DOHH2 (cell line): ENCODE measurements around the gene TLX2.
A peak's percentile ranks its signal among the peaks of the same experiment; 100 is the strongest.

Experiments
- H3F3A ChIP-seq: fragments of 200-600 bp; sonication (generic), shearing (Covaris generic); 2 replicates; pipeline ENCODE4 v1.6.0; 2016; ENCODE audit warnings: antibody characterized with exemption, mild to moderate bottlenecking; ENCODE audit not compliant: control insufficient read depth, insufficient read depth
- H3K27ac ChIP-seq: fragments of 200-600 bp; sonication (generic); 2 replicates; pipeline ENCODE4 v1.5.1; 2014; ENCODE audit warnings: low read depth, mild to moderate bottlenecking, low read length, moderate library complexity
- H3K27me3 ChIP-seq: fragments of 200-600 bp; sonication (generic); 2 replicates; pipeline ENCODE4 v1.6.1; 2014; ENCODE audit warnings: mild to moderate bottlenecking, low read length, mixed read lengths; ENCODE audit not compliant: control insufficient read depth
- H3K36me3 ChIP-seq: fragments of 200-600 bp; sonication (generic); 2 replicates; pipeline ENCODE4 v1.6.1; 2014; ENCODE audit warnings: mild to moderate bottlenecking, low read length, moderate library complexity, mixed read lengths; ENCODE audit not compliant: control insufficient read depth
- H3K4me1 ChIP-seq: fragments of 200-600 bp; sonication (generic); 2 replicates; pipeline ENCODE4 v1.6.1; 2014; ENCODE audit warnings: mild to moderate bottlenecking, low read length, mixed read lengths; ENCODE audit not compliant: control insufficient read depth
- H3K4me2 ChIP-seq: fragments of 200-600 bp; sonication (generic); 2 replicates; pipeline ENCODE4 v1.6.0; 2014; ENCODE audit warnings: mild to moderate bottlenecking, low read length, moderate library complexity
- H3K4me3 ChIP-seq: fragments of 200-600 bp; sonication (generic); 2 replicates; pipeline ENCODE4 v1.5.1; 2014; ENCODE audit warnings: mild to moderate bottlenecking, low read length, mixed read lengths
- H3K79me2 ChIP-seq: fragments of 200-600 bp; sonication (generic); 2 replicates; pipeline ENCODE4 v1.6.1; 2014; ENCODE audit warnings: mild to moderate bottlenecking, low read length, mixed read lengths; ENCODE audit not compliant: control insufficient read depth
- H3K9me2 ChIP-seq: fragments of 200-600 bp; sonication (generic); replicated peaks from 2 replicates; pipeline ENCODE4 v1.6.1; 2014; ENCODE audit warnings: mild to moderate bottlenecking, low read length, mixed read lengths; ENCODE audit not compliant: control insufficient read depth
- H3K9me3 ChIP-seq: fragments of 200-600 bp; sonication (generic); 2 replicates; pipeline ENCODE4 v1.6.1; 2014; ENCODE audit warnings: antibody characterized with exemption, low read length, mixed read lengths; ENCODE audit not compliant: control insufficient read depth, insufficient read depth
- H4K20me1 ChIP-seq: fragments of 200-600 bp; sonication (generic); 2 replicates; pipeline ENCODE4 v1.6.0; 2014; ENCODE audit warnings: low read depth, mild to moderate bottlenecking, antibody characterized with exemption, low read length, moderate library complexity; ENCODE audit not compliant: control insufficient read depth, insufficient read depth
- CTCF ChIP-seq: fragments of 200-600 bp; sonication (generic); IDR thresholded peaks from one replicate; pipeline ENCODE4 v1.5.1; 2014; ENCODE audit warnings: antibody characterized with exemption, mild to moderate bottlenecking, low read depth, low read length; ENCODE audit not compliant: poor library complexity, severe bottlenecking
- EZH2phosphoT487 ChIP-seq: fragments of 200-600 bp; sonication (generic); IDR thresholded peaks from 2 replicates; pipeline ENCODE4 v1.6.1; 2017; ENCODE audit warnings: borderline replicate concordance, mild to moderate bottlenecking, antibody characterized with exemption, low read length, moderate library complexity, mixed read lengths

Gene TLX2

GRCh38 chr2:74540291-74540690, 26.0 kb downstream of the TLX2 start:
- Histone ChIP-seq H3K27ac (no peak overlapping the region), H3K4me2 (no peak overlapping the region), H3F3A (no peaks in the 10 kb centered on the region), H3K4me1 (0 out of 2 replicates have a peak, but pooled peaks cover 3% of the 10 kb centered on the region), H3K4me3 (no peak overlapping the region), H3K9me2 (no peaks in the 10 kb centered on the region), H3K79me2 (no peaks in the 10 kb centered on the region), H3K9me3 (no peaks in the 10 kb centered on the region), H3K27me3 (peaks cover 30% of the 10 kb centered on the region), H4K20me1 (no peaks in the 10 kb centered on the region), H3K36me3 (no peaks in the 10 kb centered on the region)
- TF ChIP-seq EZH2phosphoT487: no peak
- TF ChIP-seq CTCF: no peak

- no peak overlapping the region for H3K27ac ChIP-seq
- H3K79me2 ChIP-seq: no peaks in the 10 kb centered on the region
- no peaks in the 10 kb centered on the region for H3F3A ChIP-seq
- H3K36me3 ChIP-seq: no peaks in the 10 kb centered on the region
- H3K9me3 ChIP-seq: no peaks in the 10 kb centered on the region
- peaks cover 31% of the 10 kb centered on the region for H3K27me3 ChIP-seq
- TF ChIP-seq EZH2phosphoT487 (no peak), CTCF (no peak)
- H3K4me2 ChIP-seq: no peak overlapping the region
- no peak overlapping the region for H3K4me3 ChIP-seq
- H4K20me1 ChIP-seq: no peaks in the 10 kb centered on the region
- H3K9me2 ChIP-seq: no peaks in the 10 kb centered on the region
- H3K4me1 ChIP-seq: 0 out of 2 replicates have a peak, but pooled peaks cover 3% of the 10 kb centered on the region
Observed at GRCh38 chr2:74542978-74543377, 28.7 kb downstream of the TLX2 start.

GRCh38 chr2:74544634-74545033, 30.4 kb downstream of the TLX2 start:
- no peaks in the 10 kb centered on the region for H4K20me1 ChIP-seq
- no peak overlapping the region for H3K4me2 ChIP-seq

More at GRCh38 chr2:74544634-74545033, 30.4 kb downstream of the TLX2 start:
- H3K4me3 ChIP-seq: no peak overlapping the region
- H3K79me2 ChIP-seq: no peaks in the 10 kb centered on the region
- H3K9me3 ChIP-seq: no peaks in the 10 kb centered on the region
- H3K4me1 ChIP-seq: peaks cover 4% of the 10 kb centered on the region; the same call in 1 of the 2 replicates
- no peaks in the 10 kb centered on the region for H3F3A ChIP-seq
- no peaks in the 10 kb centered on the region for H3K36me3 ChIP-seq
- H3K27me3 ChIP-seq: peaks cover 31% of the 10 kb centered on the region
- no peak overlapping the region for H3K27ac ChIP-seq
- TF ChIP-seq EZH2phosphoT487 (no peak), CTCF (peak; percentile 46)
- no peaks in the 10 kb centered on the region for H3K9me2 ChIP-seq
